Measurements from ENCODE around the gene LCLAT1.

DNA sequence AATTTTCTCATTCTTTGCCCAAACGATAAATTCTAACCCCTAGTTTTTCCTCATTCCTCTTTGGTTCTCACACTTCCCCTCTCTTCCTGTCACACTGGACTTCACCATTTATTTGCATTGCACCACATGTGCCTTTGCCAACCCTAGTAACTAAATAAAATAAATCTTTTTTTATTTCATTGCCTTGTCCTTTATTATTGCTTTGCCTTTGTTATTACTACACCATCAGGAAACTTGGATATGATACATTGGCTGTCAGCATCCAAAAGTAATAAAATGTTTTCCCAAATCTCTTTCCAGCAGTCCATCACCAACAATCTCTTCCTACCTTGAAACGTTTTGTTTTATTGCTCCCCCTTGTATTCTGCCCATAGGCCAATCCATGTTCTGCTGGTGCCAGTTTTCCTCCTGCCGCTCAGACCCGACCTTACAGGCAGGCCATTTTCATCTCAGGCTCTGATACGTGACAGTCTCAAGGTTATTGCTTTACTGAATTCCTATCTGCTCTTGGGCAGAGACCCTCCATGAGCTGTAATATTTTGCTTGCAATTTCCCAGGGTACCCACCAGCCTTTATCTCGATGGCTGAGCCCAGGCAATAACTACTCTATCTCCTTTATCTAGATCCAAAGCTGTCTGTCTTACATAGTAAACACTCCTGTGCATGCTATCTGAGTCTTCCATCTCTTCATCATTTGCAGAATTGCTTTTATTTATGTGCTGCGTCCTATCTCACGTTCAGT is 19.3 kb upstream of the LCLAT1 start:
- TF ChIP-seq CTCF (IDR thresholded peaks at IDR 0.05; ENCODE audit: borderline replicate concordance, extremely low read depth, low read length, poor library complexity, severe bottlenecking) (no peak), EZH2 (IDR thresholded peaks at IDR 0.05; ENCODE audit: borderline replicate concordance, low read depth, low read length, severe bottlenecking) (no peak)

All from DND-41 (cell line).